Small intestine (tissue), 7 donors: ENCODE data around the gene ATP5PB. TPM values are rescaled to one million over a fixed set of nuclear protein-coding genes. Genes with fewer than 3 reads are reported as not detected.

Source experiments
- DNase-seq, 2 donors: peaks; one replicate each; pipeline versions ENCODE4 v3.0.0 to v3.0.0-alpha.2; 2013
- FAIRE-seq: peaks from 2 replicates; lab custom pipeline; 2012; peaks lifted over from hg19 to GRCh38; lab: Jason Lieb, UNC
- H3K27ac ChIP-seq, 3 donors: one replicate each; pipeline ENCODE4 v1.5.1; 2013; ENCODE audit warnings: low read length in 2 of 3, mild to moderate bottlenecking in 2 of 3, control low read depth in 1 of 3, inconsistent platforms in 1 of 3, low read depth in 1 of 3, moderate library complexity in 1 of 3
- H3K27me3 ChIP-seq, 3 donors: one replicate each; pipeline ENCODE4 v1.6.1; 2013; ENCODE audit warnings: low read length in 3 of 3, inconsistent platforms in 1 of 3; ENCODE audit not compliant: control insufficient read depth in 3 of 3, insufficient read depth in 3 of 3
- H3K36me3 ChIP-seq, 3 donors: one replicate each; pipeline ENCODE4 v1.6.1; 2013; ENCODE audit warnings: low read length in 3 of 3, inconsistent platforms in 1 of 3, low read depth in 1 of 3, mild to moderate bottlenecking in 1 of 3, moderate library complexity in 1 of 3; ENCODE audit not compliant: control insufficient read depth in 3 of 3, insufficient read depth in 2 of 3
- H3K4me1 ChIP-seq, 3 donors: one replicate each; pipeline ENCODE4 v1.6.1; 2013; ENCODE audit warnings: low read length in 2 of 3, inconsistent platforms in 1 of 3, low read depth in 1 of 3, mild to moderate bottlenecking in 1 of 3, moderate library complexity in 1 of 3; ENCODE audit not compliant: control insufficient read depth in 3 of 3, insufficient read depth in 2 of 3
- H3K4me3 ChIP-seq, 3 donors: one replicate each; pipeline ENCODE4 v1.5.1; 2013; ENCODE audit warnings: low read length in 3 of 3, control low read depth in 1 of 3, inconsistent platforms in 1 of 3, low read depth in 1 of 3, mild to moderate bottlenecking in 1 of 3, moderate library complexity in 1 of 3
- H3K9me3 ChIP-seq, 2 donors: one replicate each; pipeline ENCODE4 v1.6.1; 2013; ENCODE audit warnings: low read depth in 1 of 2, low read length in 1 of 2; ENCODE audit not compliant: control insufficient read depth in 2 of 2, insufficient read depth in 1 of 2
- WGBS, 3 donors: extraction: QIAGEN DNeasy Blood & Tissue Kit; methylation state at CpG; one replicate each; pipeline ENCODE4 v1.1.7; 2013; 5-methylcytosine and 5-hydroxymethylcytosine counted together
- polyA plus RNA-seq, 4 donors: library from polyadenylated mRNA; stranded (reverse) in 3 of 4; unstranded in 1 of 4; fragments of 200-250 nt in 3 of 4; fragments of 120-200 nt in 1 of 4; gene quantifications; one replicate each; pipeline versions ENCODE4 v1.2.1 to v1.2.3, GENCODE V29; 2013
- donor health status: healthy with polysubstance abuse.
- donor health status: control.
- donor health status: control.
- donor health status: Bipolar disorder and iron deficiency.
- donor health status: healthy.

The ATP5PB gene
- polyA plus RNA-seq, 4 donors: 334 to 589 (median 509) TPM

DNA sequence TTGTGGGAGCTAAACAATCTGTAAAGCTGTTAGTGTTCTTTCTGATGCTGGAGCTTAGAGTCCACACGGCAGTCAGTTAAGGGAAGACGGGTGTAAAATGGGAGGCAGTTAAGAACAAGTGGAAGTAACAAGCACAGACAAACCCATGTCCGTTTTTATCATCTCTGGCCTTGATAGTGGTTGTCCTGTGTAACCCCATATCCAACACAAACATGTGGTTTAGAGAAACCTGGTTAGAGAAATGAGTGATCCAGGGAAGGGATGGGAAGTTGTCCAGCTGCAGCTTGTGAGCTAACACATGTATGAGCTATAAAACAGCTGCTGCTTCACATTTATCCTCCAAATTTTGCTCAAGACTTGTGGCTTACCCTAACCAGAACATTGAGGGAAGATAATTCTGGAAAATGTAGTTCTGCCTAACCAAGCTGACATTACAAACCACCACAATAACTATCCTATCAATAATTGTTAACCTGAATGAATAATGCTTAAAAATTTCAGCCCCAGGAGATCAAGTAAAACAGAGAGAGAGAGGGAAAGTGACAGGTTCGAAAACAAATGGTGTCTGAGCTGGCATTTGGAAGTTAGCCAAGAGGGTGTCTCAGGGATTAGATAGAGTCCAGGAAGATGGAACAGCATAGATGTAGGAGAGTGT lies 13.9 kb downstream of the ATP5PB start:
- WGBS, 3 donors: 53 to 68% (median 67%) methylated on average over 4 of the region's 4 CpGs
- DNase-seq (peak in 1 of 2 donors; percentile 28), FAIRE-seq (no peak)
- Histone ChIP-seq H3K4me1 (peaks cover 0 to 12% (median 0%) of the 10 kb centered on the region in 3 donors), H3K27ac (peak overlapping the region in 1 of 3 donors; percentile 31), H3K9me3 (no peaks in the 10 kb centered on the region), H3K27me3 (no peaks in the 10 kb centered on the region), H3K4me3 (no peak overlapping the region), H3K36me3 (peaks cover 7 to 19% (median 11%) of the 10 kb centered on the region in 3 donors)

DNA sequence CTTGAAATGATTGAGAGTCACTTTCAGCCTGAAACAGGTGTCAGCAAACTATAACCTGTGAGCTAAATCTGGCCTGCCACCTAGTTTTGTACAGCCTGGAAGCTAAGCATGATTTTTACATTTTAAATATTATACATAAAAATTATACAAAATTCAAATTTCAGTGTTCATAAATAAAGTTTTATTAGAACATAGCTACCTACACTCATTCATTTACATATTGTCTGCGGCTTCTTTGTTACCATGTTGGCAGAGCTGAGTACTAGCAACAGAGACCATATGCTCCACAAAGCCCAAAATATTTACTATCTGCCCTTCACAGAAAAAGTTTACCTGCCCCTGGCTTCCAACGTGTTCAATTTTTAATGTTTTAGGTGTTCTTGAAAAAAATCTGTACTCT lies 16.5 kb downstream of the ATP5PB start:
- peaks cover 3 to 12% (median 7%) of the 10 kb centered on the region in 3 donors for H3K36me3 ChIP-seq
- FAIRE-seq: no peak
- WGBS, 3 donors: 94 to 97% (median 95%) methylated on average over 2 of the region's 2 CpGs

DNA sequence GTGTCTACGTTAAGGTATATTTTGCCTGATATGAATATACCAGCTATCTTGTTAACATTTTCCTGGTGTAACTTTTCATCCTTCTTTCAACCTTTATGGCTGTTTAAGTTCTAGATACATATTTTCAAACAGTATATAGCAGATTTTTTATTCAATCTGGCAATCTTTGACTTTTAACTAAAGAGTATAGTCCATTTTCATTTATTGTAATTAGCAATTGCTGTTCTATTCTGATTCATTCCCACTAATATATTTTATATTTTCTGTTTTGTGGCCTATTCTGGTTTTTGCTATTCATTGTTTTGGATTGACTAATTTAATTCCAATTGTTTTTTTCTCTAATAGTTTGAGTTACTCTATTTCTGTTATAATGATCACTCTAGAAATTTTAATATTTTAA lies 17.2 kb downstream of the ATP5PB start:
- Histone ChIP-seq H3K27me3 (no peaks in the 10 kb centered on the region), H3K4me1 (peaks cover 0 to 12% (median 0%) of the 10 kb centered on the region in 3 donors), H3K27ac (no peak overlapping the region), H3K4me3 (no peak overlapping the region), H3K9me3 (no peaks in the 10 kb centered on the region), H3K36me3 (peaks cover 3 to 11% (median 5%) of the 10 kb centered on the region in 3 donors)
- FAIRE-seq (no peak), DNase-seq (no peak)
- WGBS, 3 donors: 0% methylated on average over 1 of the region's 1 CpG

More for the DNA sequence above, 16.5 kb downstream of the ATP5PB start:
- Histone ChIP-seq H3K27ac (no peak overlapping the region), H3K27me3 (no peaks in the 10 kb centered on the region), H3K4me1 (peaks cover 0 to 12% (median 0%) of the 10 kb centered on the region in 3 donors), H3K4me3 (no peak overlapping the region), H3K9me3 (no peaks in the 10 kb centered on the region)
- no peak for DNase-seq

DNA sequence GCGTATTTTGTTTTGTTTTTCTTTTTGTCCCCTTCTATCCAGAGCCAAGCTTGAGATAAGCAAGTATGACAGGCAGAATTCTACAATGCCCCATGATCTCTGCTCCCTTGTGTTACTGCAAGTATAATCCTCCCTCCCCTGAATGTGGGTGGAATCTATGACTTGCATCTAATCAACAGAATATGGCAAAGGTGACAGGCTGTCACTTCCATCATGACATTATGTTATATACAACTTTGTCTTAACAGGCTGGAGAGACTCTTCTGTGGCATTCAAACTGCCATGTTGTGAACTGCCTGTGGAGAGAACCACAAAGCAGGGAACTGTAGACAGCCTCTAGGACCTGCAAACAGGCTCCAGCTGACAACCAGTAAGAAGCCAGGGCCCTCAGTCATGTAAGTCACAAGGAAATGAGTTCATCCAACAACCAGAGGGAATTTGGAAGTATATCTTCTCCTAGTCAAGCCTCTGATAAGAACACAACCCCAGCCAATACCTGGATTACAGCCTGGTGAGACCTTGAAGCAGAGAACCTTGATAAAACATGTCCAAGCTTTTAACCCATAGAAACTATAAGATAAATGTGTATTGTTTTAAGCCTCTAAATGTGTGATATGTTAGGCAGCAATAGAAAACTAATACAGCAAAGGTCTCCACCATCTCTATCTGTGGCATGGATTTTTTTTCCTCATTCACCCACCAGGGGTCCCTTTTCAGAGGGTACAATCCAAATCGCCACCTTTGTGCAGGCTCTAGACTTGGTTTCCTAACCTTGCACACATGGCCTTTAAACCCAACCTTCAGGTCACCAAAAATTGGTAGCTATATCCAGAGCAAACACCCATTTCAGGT lies 18.8 kb downstream of the ATP5PB start:
- no peak overlapping the region for H3K27ac ChIP-seq

DNA sequence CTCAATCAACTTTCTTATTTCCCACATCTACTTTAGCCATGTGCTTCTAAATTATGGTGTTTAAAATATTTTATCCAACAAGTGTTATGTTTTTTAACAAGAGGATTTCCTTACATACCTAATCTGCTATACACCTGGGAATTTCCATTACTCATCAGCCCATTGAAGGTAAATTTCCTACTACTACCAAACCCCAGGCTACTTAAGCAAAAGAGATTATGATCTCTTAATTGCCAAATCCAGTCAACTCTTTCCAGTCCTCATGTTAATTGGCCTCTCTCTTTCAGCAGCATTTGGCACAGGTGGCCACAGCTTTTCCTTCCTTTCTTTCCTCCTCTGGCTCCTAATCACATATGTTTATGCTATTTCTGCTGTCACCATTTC lies 19.4 kb downstream of the ATP5PB start:
- Histone ChIP-seq H3K27me3 (no peaks in the 10 kb centered on the region), H3K27ac (no peak overlapping the region), H3K4me1 (peaks cover 0 to 6% (median 0%) of the 10 kb centered on the region in 3 donors), H3K4me3 (no peak overlapping the region), H3K36me3 (peaks cover 3 to 6% (median 5%) of the 10 kb centered on the region in 3 donors), H3K9me3 (no peaks in the 10 kb centered on the region)
- DNase-seq: no peak
- FAIRE-seq: no peak

More for the DNA sequence above, 18.8 kb downstream of the ATP5PB start:
- H3K4me3 ChIP-seq: no peak overlapping the region
- H3K9me3 ChIP-seq: no peaks in the 10 kb centered on the region
- H3K36me3 ChIP-seq: peaks cover 3 to 6% (median 5%) of the 10 kb centered on the region in 3 donors
- FAIRE-seq (no peak), DNase-seq (no peak)
- H3K27me3 ChIP-seq: no peaks in the 10 kb centered on the region
- 91 to 100% (median 95%) methylated on average over 2 of the region's 2 CpGs for WGBS, 3 donors
- H3K4me1 ChIP-seq: peaks cover 0 to 7% (median 0%) of the 10 kb centered on the region in 3 donors

DNA sequence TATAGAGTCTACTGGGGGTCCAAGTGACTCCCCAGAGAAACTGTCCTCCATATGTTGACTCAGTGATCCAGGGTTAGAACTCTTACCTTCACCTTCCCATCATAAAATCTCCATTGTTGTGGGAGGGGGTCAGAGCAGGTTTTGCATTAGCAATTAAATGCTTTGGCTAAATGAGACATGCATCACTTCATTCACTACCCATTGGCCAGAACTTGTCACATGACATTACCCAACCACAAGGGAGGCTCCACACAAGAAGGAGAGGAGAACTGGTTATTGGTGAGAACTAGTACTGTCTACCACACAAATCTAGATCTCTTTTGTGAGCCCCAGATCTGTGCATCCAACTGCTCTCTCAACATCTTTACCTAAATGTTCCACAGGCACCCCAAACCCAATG lies 20.3 kb downstream of the ATP5PB start:
- Histone ChIP-seq H3K4me1 (peaks cover 0 to 6% (median 0%) of the 10 kb centered on the region in 3 donors), H3K27ac (no peak overlapping the region), H3K36me3 (peaks cover 3 to 6% (median 5%) of the 10 kb centered on the region in 3 donors), H3K27me3 (no peaks in the 10 kb centered on the region), H3K9me3 (no peaks in the 10 kb centered on the region), H3K4me3 (no peak overlapping the region)
- DNase-seq: no peak
- no peak for FAIRE-seq

DNA sequence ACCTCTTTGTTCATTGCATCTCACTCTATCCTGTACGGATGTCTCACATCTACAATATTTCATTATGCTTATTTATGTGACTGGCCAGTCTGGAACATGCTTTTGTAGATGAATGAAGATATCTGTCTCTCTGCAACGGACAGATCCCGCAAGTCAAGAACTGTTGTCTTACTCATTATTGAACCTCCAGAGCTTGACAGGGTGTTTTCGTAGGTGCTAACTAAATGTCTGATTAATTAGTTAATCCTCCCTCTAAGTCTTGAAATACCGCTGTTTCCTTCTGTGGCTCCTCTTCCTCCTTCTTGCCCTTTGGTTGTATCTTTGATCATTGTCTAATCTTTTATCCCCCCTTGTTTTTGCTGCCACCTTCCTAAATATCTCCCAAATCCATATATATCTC lies 21.3 kb downstream of the ATP5PB start:
- no peak overlapping the region for H3K4me3 ChIP-seq
- H3K4me1 ChIP-seq: peaks cover 0 to 6% (median 0%) of the 10 kb centered on the region in 3 donors
- no peaks in the 10 kb centered on the region for H3K27me3 ChIP-seq
- DNase-seq (no peak), FAIRE-seq (no peak)
- no peaks in the 10 kb centered on the region for H3K9me3 ChIP-seq
- 84 to 93% (median 91%) methylated on average over 5 of the region's 5 CpGs for WGBS, 3 donors
- H3K27ac ChIP-seq: no peak overlapping the region
- peaks cover 3 to 6% (median 5%) of the 10 kb centered on the region in 3 donors for H3K36me3 ChIP-seq

DNA sequence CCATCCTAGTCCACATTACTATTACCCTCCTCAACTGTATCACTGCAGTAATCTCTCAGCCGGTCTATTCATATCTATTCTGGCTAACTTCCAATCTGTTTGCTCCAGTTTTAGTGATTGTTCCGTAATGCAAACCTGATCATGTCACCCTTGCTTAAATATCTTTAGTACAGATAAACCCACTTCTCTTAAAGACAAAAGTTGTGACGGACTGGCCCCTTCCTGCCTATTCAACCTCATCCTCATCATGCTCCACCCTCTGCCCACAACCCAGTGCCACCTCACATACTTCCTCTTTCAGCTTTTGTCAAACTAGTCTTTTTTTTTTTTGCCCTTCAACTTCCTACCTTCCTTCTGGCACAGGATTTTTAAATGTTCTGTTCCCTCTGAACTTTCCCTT lies 21.7 kb downstream of the ATP5PB start:
- Histone ChIP-seq H3K9me3 (no peaks in the 10 kb centered on the region), H3K36me3 (peaks cover 3 to 6% (median 5%) of the 10 kb centered on the region in 3 donors), H3K4me3 (no peak overlapping the region), H3K27me3 (no peaks in the 10 kb centered on the region), H3K27ac (peak overlapping the region in 1 of 3 donors; percentile 66), H3K4me1 (peaks cover 0 to 6% (median 0%) of the 10 kb centered on the region in 3 donors)
- FAIRE-seq (no peak), DNase-seq (peak in 1 of 2 donors; percentile 56)
- WGBS, 3 donors: 47 to 50% (median 48%) methylated on average over 3 of the region's 3 CpGs
